Kidney epithelial cell (primary cell): ENCODE results near the gene LARGE1. TPM values are rescaled to one million over a fixed set of nuclear protein-coding genes. Genes with fewer than 3 reads are reported as not detected.

ENCODE experiments used
- DNase-seq: peaks from one replicate; pipeline ENCODE4 v3.0.0-alpha.2; 2010; ENCODE audit warnings: low read depth
- H3K27me3 ChIP-seq: 2 replicates; pipeline ENCODE4 v1.6.0; 2011; ENCODE audit warnings: low read length; ENCODE audit not compliant: control insufficient read depth, insufficient read depth
- H3K36me3 ChIP-seq: 2 replicates; pipeline ENCODE4 v1.5.1; 2011; ENCODE audit warnings: low read length; ENCODE audit not compliant: control insufficient read depth, insufficient read depth
- H3K4me3 ChIP-seq: 2 replicates; pipeline ENCODE4 v1.5.1; 2011; ENCODE audit warnings: low read depth, mild to moderate bottlenecking, control low read depth, low read length
- total RNA-seq: library from RNA; depleted of rRNA; stranded (reverse); fragments of >200 nt; gene quantifications from 2 replicates; pipeline ENCODE4 v1.2.3, GENCODE V29; 2015
- TF ChIP-seq, protein P1 (sequence below): IDR thresholded peaks from 2 replicates; pipeline ENCODE4 v1.5.1; 2011; ENCODE audit warnings: mild to moderate bottlenecking, moderate library complexity, low read length, control low read depth, inconsistent platforms; ENCODE audit not compliant: insufficient read depth, poor library complexity, severe bottlenecking

LARGE1 gene
- total RNA-seq, 1 donor from 2014 or later = 17.8 TPM

DNA sequence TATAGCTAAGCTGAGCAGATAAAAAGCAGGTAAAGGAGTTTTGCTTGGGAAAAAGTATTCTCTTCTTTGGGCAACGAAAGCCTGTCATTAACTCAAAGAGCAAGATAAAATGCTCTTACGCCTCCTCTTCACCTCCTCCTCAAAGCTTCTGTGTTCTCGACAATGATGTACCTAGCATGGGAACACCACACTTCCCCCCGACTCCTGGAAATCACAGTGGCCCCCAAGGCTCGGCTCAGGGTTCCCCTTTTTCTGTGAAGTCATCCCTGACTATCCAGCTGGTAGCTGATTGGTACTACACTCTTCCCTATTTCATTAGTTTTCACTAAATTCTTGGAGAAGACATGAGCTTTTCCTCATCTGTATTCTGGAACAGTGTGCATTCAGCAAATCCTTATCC, 336.1 kb downstream of the LARGE1 start:
- TF ChIP-seq, protein P1, sequence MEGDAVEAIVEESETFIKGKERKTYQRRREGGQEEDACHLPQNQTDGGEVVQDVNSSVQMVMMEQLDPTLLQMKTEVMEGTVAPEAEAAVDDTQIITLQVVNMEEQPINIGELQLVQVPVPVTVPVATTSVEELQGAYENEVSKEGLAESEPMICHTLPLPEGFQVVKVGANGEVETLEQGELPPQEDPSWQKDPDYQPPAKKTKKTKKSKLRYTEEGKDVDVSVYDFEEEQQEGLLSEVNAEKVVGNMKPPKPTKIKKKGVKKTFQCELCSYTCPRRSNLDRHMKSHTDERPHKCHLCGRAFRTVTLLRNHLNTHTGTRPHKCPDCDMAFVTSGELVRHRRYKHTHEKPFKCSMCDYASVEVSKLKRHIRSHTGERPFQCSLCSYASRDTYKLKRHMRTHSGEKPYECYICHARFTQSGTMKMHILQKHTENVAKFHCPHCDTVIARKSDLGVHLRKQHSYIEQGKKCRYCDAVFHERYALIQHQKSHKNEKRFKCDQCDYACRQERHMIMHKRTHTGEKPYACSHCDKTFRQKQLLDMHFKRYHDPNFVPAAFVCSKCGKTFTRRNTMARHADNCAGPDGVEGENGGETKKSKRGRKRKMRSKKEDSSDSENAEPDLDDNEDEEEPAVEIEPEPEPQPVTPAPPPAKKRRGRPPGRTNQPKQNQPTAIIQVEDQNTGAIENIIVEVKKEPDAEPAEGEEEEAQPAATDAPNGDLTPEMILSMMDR = no peak
- Histone ChIP-seq H3K27me3 (no peaks in the 10 kb centered on the region), H3K4me3 (no peak overlapping the region), H3K36me3 (no peaks in the 10 kb centered on the region)
- no peak for DNase-seq

DNA sequence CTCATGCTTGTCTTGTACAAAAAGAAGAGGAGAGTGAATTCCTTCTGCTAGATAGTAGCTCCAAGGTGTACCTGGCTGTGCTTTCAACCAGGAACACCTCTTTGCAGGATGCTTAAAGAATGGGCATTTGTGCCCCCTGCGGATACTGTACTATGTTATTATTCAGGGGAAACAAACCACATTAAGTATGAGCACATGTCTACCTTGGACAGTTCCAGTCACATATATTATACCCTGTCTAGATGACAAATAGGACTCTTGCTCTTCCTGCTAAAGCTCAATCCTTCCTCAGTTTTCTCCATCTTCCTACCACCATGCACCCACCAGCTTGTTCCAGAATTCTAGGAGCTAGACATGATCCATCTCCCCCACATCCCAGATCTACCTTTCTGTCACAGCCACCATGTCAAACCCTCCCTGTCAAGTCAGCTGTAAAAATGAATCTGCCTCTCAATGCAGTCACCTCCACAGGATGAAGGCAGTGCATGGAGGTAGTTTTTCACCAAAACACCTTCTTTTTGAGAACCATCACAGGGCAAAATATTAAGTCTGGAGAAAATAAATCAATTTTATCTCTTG, 337.4 kb downstream of the LARGE1 start:
- Histone ChIP-seq H3K4me3 (no peak overlapping the region), H3K27me3 (no peaks in the 10 kb centered on the region), H3K36me3 (no peaks in the 10 kb centered on the region)
- TF ChIP-seq, protein P1 = no peak
- DNase-seq = no peak

DNA sequence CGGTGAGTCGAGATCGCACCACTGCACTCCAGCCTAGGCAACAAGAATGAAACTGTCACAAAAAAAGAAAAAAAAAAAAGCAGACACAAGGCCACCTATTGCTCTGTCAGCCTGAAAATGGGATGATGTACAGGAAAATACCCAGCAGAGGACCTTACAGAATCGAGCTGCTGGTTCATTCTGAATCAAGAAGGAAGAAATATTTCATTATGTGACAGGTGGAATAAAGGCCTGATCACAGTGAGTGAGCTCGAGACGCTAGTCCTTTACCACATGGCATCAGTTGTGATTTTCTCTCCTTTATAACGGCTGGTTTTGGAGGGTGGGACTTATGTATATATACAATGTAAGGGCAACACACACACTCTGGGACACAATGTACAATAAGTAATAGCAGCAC, 340.0 kb downstream of the LARGE1 start:
- no peak overlapping the region for H3K4me3 ChIP-seq
- DNase-seq = no peak
- no peaks in the 10 kb centered on the region for H3K36me3 ChIP-seq
- H3K27me3 ChIP-seq = no peaks in the 10 kb centered on the region
- TF ChIP-seq, protein P1 = no peak

- H3K4me3 ChIP-seq = no peak overlapping the region
- TF ChIP-seq, protein P1 = peak; percentile 92
- no peaks in the 10 kb centered on the region for H3K36me3 ChIP-seq
- H3K27me3 ChIP-seq = no peaks in the 10 kb centered on the region
- no peak for DNase-seq
Observed at GRCh38 chr22:33579448-33580093, 340.7 kb downstream of the LARGE1 start.

DNA sequence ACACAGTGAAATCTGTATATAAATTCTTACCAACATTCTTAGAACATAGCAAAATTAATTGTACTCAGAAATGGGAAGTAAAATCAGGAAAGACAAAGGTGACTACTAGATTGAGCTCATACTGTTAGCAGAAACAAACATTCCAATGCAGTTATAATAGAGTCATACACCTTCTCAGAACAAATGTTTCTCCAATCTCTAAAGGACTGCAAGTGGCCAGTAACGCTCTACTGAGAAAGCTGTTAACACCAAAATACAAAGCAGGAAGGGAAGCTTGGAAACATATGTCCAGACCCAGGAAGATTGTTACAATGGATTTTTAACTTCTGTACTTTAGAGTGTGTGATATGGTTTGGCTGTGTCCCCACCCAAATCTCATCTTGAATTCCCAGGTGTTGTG, 341.5 kb downstream of the LARGE1 start:
- Histone ChIP-seq H3K4me3 (no peak overlapping the region), H3K27me3 (no peaks in the 10 kb centered on the region), H3K36me3 (no peaks in the 10 kb centered on the region)
- no peak for DNase-seq
- TF ChIP-seq, protein P1 = no peak

- TF ChIP-seq, protein P1 = no peak
- H3K4me3 ChIP-seq = no peak overlapping the region
- H3K36me3 ChIP-seq = no peaks in the 10 kb centered on the region
- no peaks in the 10 kb centered on the region for H3K27me3 ChIP-seq
- DNase-seq = no peak
Observed at GRCh38 chr22:33577862-33578411, 342.3 kb downstream of the LARGE1 start.
